Embryonic facial prominence (tissue), 1 donor: ENCODE data around the gene MAML3.
A peak's percentile ranks its signal among the peaks of the same experiment; 100 is the strongest.

Source experiments
- DNase-seq: peaks from one replicate; pipeline ENCODE4 v3.0.0-alpha.2; 2016; ENCODE audit errors: extremely low spot score

MAML3 gene

GRCh38 chr4:139922406-139923024 is 231.5 kb downstream of the MAML3 start:
- no peak for DNase-seq

DNA sequence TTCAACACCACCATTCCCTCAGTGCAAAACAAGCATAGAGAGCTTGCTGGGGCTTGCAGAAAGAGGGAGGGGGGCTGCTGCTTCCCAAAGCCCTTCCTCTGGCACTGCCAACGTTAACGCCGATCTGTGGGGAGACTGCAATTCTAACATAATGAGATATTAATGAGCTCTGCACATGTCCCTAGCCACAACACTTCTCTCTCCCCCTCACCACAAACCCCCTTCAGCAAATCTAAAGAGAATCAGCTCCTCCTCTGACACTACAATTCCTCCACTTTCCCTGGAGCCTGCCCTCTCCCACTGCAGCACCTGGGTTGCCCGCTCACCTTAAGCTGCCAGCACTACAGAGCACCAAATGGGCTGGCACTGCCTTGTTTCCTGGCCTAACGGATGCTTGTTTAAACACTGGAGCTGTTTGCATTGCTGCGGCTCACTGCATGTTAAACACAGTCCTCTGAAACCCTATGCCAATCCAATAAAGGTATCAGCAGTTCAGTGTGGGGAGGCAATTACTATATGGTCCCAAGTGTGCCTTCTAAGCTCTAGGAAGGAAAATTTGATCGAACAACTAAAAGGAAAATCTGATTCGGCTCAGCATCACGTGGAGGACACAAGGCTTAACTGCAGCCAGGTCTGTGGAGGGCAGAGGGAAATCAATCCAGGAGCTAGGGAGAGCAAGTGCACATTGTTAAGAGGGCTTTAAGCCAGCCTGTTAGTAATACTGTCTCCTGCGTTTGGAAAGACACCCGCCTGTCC is 232.4 kb downstream of the MAML3 start:
- DNase-seq = no peak

DNA sequence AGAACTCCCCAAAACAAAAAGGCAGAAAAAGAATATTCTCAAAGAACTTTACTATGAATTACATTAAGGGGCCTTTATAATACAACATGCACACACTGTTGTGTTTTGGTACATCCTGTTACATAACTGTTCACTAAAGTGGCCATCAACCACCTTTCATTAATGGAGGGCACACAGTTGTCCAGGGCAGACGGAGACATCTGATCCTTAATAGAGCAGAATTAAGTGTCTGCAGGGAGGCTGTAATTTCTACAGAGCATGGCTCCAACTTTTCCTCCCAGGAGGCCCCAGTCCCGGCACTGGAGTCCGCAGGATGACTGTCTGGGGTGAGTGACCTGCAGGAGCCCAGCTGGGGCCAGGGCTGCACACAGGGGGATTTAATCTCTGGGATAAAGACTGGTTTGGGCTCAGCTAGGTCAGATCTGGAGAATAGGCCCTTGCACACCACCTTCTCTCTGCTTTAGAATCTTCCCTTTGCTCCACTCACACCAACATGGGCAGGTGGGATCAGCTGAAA is 233.4 kb downstream of the MAML3 start:
- DNase-seq = no peak

DNA sequence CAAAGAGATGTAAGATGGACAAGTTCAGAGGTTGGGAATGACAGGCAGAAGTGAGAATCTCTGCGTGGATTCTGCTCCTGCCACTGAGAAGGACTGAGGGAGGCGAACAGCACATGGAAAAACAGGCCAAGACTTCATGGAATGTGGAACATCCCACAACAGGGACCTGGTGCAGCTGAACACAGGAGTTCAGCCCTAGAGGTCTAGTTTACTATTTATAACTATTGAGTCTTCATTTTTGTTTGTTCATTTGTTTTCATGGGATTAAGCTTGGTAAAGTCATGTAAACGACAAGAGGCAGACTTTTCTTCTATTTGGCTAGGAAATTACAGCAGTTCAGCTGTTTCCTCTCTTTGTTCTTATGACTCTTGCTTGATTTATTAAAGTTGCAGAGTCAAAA is 234.5 kb downstream of the MAML3 start:
- DNase-seq = no peak

DNA sequence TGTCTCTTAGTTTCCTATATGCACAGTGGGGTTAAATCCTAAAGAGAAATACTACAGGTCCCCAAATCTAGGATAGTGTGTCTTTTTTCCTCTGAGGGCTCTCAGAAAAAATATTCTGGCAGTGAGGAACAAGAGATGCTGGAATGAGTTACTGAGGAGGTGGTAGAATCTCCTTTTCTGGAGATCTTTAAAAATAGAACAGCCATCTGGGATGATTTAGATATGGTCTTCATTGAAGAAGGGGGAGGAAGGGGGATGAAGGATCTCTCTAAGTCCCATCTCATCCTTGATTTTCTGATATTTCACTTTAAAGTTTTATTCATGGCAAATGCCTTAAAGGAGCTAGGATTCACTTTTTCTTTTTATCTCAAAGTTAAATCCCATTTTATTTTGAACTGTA is 235.0 kb downstream of the MAML3 start:
- DNase-seq = peak; percentile 48

DNA sequence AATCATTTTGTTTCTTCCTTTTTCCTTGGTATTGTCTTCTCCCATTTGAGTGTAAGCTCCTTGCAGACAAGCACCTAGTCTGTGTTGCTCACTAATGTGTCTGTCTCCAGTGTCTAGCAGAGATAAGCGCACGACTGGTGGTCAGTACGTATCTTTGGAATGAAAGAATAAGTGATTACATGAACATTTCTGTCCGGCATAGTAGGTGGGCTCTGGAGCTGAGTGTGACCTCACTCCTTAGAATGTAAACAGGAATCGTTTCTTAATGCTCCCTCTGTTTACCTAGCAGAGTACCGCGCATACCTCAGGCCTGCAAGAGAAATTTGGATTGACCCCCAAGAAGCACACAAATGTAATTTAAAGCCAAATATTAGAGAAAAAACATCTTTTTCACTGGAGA is 235.4 kb downstream of the MAML3 start:
- no peak for DNase-seq

- no peak for DNase-seq
Measured at GRCh38 chr4:139917896-139918295, 236.1 kb downstream of the MAML3 start.

DNA sequence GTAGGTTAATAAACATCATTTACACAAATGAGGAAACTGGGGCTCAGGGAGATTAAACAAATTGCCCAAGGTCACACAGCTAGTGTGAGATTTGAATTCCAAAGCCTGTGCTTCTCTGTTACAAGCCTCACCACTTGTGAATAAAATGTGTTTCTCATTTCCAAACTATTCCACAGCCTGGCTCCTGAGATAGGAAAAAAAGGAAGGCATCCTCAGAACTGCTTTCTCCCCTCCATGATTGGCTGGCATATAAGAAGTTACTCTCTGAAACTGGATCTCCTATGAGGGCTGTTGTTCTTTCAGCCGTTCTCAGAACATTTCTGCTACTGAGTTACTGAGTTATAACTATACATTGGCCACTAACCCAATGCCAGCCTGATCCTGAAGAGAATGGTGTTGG is 237.9 kb downstream of the MAML3 start:
- no peak for DNase-seq

- no peak for DNase-seq
Measured at GRCh38 chr4:139915037-139915436, 238.9 kb downstream of the MAML3 start.

GRCh38 chr4:139913995-139914598 is 239.9 kb downstream of the MAML3 start:
- no peak for DNase-seq

- DNase-seq = no peak
Measured at GRCh38 chr4:139913398-139913990, 240.5 kb downstream of the MAML3 start.

DNA sequence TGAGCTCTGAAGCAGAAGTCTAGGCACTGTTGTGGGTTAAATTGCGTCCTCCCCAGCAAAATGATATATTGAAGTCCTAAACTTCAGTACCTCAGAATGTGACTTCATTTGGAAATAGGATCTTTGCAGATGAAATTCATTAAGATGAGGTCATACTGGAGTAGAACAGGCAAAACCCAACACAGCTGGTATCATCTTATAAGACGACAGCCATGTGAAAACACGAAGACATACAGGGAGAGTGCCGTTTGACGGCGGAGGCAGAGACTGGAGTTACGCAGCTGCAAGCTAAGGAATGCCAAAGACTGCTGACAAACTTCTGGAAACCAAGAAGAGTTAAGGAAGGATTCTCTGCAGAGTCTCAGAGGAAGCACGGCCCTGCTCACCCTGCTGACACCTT is 241.5 kb downstream of the MAML3 start:
- peak; percentile 63 for DNase-seq

DNA sequence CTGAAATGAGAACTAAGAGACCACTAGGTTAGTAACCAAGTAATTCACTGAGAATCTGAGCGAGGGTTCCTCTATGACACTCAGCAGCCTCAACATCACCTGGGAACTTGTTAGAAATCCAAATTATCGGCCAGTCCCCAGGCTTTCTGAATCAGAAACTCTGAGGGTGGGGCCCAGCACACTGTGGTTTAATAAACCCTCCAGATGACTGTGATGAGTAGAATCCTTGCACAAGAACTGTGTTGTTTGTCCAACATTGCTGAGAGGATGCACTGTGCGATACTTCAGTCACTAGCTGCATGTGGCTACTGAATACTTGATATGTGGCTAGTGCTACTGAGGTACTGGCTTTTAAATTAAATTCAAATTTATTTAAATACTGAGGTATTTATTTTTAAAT is 243.9 kb downstream of the MAML3 start:
- DNase-seq = no peak

DNA sequence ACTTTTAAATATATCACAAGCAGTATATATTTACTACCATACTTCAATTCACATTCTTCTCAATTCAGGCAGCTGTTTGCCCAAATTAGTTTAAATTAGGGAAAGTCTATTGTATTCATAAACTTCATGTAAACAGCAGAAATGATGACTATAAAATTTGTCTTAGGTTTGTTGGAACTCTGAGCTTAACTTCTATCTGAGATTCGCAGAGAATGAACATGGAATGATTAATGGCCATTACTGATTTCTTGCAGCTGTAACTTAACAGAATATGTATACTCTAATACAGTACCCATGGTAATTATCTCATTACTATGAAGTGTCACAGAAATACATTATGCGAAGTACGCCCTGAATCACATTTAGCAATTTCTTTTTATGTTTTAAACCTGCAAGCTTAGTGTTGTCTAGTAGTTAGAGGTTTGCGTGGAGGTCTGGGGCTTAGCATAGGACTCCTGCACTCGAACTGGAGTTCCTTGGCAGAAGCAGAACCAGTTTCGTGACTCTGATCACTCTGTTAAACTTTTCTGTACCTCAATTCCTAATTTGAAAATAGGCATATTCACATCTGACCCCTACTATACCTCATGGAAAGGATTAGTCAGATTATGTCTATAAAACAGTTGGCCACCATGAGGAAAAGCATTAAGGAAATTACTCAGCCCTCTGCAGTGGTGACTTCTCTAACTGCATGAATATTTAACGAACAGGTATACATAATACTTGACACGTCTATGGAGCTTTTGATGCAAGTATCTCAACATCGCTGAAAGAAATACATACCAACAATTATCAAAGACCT is 245.1 kb downstream of the MAML3 start:
- DNase-seq = no peak

DNA sequence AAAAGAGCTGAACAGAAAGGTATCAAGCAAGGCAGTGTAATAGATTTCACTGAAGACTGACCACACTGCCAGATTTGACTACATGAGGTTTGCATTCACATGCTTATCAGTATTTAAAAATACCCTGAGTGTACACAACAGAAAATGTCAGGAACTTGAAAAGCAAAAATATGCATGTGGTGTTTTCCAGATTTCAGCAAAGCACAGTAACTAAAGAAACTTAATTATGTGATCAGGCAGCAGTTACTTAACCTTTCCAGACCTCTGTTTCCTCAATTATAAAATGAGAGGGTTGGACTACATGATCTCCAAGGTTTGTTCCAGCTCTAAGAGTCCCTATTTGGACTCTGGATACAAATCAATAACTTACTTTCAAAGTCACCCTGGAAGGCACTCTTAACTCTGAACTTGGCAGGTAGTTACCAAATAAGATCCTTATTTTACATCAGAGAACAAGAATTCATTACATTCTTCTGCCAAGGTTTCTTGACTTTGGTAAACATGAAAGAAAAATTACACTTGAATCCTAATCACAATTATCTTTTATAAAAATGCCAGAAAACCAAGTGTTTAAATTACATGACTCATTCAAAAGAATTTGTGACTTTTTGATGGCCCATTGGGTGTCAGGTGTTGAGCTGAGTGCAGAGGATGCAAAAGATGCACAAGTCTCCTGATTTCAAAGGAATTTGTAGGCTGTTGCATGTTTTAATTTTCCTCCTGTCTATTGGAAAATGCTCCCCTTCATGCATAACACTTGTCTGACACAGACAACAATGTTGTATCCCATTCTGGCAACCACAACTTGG is 246.8 kb downstream of the MAML3 start:
- no peak for DNase-seq

GRCh38 chr4:139905489-139905888 is 248.5 kb downstream of the MAML3 start:
- no peak for DNase-seq

- no peak for DNase-seq
Measured at GRCh38 chr4:139904406-139904805, 249.6 kb downstream of the MAML3 start.

DNA sequence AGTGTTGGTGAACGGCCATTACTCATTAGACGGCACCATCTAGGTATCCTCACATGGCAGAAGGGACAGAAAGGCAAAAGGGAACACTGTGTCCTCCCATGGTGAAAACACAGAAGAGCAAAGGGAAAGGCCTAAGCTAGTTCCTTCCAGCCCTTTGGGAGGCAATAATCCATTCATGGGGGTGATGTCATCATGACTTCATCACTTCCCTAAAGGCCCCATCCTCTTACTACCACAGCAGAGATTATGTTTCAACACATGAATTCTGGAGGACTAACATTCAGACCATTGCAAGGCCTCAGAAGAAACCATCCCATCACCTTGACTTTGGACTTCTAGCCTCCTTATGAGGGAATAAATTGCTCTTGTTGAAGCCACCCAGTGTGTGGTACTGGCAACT is 250.1 kb downstream of the MAML3 start:
- no peak for DNase-seq

- DNase-seq = no peak
Measured at GRCh38 chr4:139902321-139903320, 251.4 kb downstream of the MAML3 start.
